Adipocyte (in vitro differentiated cells): Measurements from ENCODE around the gene KIAA0513.
A peak's percentile ranks its signal among the peaks of the same experiment; 100 is the strongest.

ENCODE experiments used
- DNase-seq: peaks from one replicate; pipeline ENCODE4 v3.0.0-alpha.2; 2015; ENCODE audit warnings: low read depth
- H3K27me3 ChIP-seq: replicated peaks from 2 replicates; pipeline ENCODE4 v1.7.0; 2013; ENCODE audit warnings: mild to moderate bottlenecking, low read length, moderate library complexity; ENCODE audit not compliant: control insufficient read depth, insufficient read depth
- H3K36me3 ChIP-seq: 2 replicates; pipeline ENCODE4 v1.7.0; 2013; ENCODE audit warnings: low read length, mild to moderate bottlenecking, moderate library complexity; ENCODE audit not compliant: control insufficient read depth, insufficient read depth, severe bottlenecking
- H3K4me1 ChIP-seq: 2 replicates; pipeline ENCODE4 v1.7.0; 2013; ENCODE audit warnings: mild to moderate bottlenecking, low read length, moderate library complexity; ENCODE audit not compliant: control insufficient read depth, insufficient read depth
- H3K4me3 ChIP-seq: 2 replicates; pipeline ENCODE4 v1.7.0; 2013; ENCODE audit warnings: mild to moderate bottlenecking, low read length, moderate library complexity
- H3K9ac ChIP-seq: 2 replicates; pipeline ENCODE4 v1.7.0; 2013; ENCODE audit warnings: mild to moderate bottlenecking, low read length, moderate library complexity
- H3K9me3 ChIP-seq: 2 replicates; pipeline ENCODE4 v1.7.0; 2013; ENCODE audit warnings: mild to moderate bottlenecking, low read length, moderate library complexity; ENCODE audit not compliant: control insufficient read depth

Gene KIAA0513

GRCh38 chr16:85027349-85027957, at the start of gene KIAA0513:
Gene KIAA0513, plus strand, starts transcription at chr16:85027795. Its CDS starts 39,277 bp downstream, at chr16:85067072.
- Histone ChIP-seq H3K4me1 (peaks cover 34% of the 10 kb centered on the region), H3K4me3 (peak within 1 kb of the TSS; percentile 97), H3K36me3 (peaks cover 8% of the 10 kb centered on the region), H3K27me3 (no peaks in the 10 kb centered on the region), H3K9ac (peak within 1 kb of the TSS; percentile 95), H3K9me3 (no peaks in the 10 kb centered on the region)
- peak; percentile 98 for DNase-seq

GRCh38 chr16:84979516-84979915, 48.1 kb upstream of the KIAA0513 start:
- Histone ChIP-seq H3K4me3 (no peak overlapping the region), H3K36me3 (peaks cover 71% of the 10 kb centered on the region), H3K27me3 (no peaks in the 10 kb centered on the region), H3K4me1 (peaks cover 27% of the 10 kb centered on the region), H3K9me3 (no peaks in the 10 kb centered on the region), H3K9ac (no peak overlapping the region)
- DNase-seq = peak; percentile 31

DNA sequence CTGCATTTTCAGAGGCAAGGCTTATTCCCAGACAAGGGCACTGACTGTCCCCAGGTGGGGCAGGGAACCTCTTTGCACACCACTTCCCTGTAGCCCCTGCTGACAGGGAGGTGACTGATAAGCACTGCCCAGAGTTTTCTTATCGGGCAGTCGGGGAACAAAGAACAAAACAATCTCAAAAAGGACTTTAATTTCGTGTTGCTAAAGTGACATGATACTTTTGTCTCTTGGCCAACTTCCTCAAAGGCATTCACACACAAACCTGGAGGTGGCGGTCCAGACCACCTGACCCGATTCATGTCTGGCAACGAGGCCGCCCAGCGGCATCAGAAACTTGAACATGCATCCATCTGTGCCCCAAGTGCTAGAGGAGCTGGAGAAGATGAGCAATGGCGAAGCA, 45.2 kb upstream of the KIAA0513 start:
- Histone ChIP-seq H3K27me3 (no peaks in the 10 kb centered on the region), H3K9ac (no peak overlapping the region), H3K9me3 (no peaks in the 10 kb centered on the region), H3K4me3 (no peak overlapping the region), H3K4me1 (peaks cover 38% of the 10 kb centered on the region), H3K36me3 (peaks cover 57% of the 10 kb centered on the region)
- DNase-seq = no peak

DNA sequence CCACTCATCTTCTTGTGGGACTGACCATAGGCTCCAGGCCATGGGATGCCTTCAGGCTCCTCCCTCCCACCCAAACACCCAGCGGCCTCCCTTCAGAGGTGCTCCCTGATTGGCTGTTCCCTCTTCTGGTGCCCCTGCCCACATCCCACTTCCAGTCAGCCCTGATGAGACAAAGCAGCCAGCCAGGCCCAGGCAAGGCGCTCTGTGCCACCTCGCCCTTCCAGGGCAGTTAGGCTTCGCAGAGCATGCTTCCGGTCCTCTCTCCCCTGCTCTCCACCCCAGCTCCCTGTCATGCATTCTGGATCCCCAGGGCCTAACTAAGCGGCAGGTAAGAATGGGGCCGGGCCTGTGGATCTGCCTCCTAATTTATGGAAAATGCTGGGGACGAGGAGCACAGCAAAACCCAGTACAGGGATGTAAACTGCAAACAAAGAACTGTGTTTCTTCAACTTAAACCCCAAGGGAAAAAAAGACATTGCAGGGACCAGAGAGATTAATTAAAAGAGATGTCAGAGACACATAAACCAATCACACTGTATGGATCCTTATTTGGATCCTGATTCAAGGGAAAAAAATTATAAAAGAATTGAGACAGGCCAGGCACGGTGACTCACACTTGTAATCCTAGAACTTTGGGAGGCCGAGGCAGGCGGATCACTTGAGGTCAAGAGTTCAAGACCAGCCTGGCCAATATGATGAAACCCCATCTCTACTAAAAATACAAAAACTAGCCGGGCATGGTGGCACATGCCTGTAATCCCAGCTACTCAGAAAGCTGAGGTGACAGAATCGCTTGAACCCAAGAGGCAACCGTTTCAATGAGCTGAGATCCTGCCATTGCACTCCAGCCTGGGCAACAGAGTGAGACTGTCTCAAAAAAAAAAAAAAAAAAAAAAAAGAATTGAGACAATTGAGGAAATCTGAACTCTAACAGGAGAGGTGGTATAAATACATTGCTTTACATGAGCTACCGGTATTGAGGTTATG, 42.2 kb upstream of the KIAA0513 start:
- H3K4me3 ChIP-seq = peak overlapping the region; percentile 15
- peaks cover 28% of the 10 kb centered on the region for H3K4me1 ChIP-seq
- peak; percentile 86 for DNase-seq
- no peaks in the 10 kb centered on the region for H3K27me3 ChIP-seq
- H3K9ac ChIP-seq = peak overlapping the region; percentile 76
- H3K36me3 ChIP-seq = peaks cover 65% of the 10 kb centered on the region
- no peaks in the 10 kb centered on the region for H3K9me3 ChIP-seq

DNA sequence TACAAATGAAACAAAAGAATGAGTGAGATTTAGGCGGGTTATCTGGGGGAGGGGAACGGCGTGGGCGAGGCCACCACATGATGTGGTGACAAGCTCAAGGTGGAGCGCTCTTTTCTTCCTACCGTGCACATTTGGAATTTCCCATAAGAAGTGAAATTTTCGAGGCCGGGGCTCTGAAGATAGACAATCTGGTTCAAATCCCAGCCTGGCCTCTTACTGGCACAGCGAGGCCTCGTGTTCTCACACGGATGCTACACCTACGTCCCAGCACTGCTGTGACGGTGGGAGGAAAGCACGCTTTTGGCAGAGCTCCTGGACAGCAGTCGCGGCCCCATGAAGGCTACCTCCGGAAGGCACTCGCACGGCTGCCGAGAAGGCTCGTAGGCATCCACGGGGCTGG, 41.5 kb upstream of the KIAA0513 start:
- peaks cover 65% of the 10 kb centered on the region for H3K36me3 ChIP-seq
- no peak for DNase-seq

DNA sequence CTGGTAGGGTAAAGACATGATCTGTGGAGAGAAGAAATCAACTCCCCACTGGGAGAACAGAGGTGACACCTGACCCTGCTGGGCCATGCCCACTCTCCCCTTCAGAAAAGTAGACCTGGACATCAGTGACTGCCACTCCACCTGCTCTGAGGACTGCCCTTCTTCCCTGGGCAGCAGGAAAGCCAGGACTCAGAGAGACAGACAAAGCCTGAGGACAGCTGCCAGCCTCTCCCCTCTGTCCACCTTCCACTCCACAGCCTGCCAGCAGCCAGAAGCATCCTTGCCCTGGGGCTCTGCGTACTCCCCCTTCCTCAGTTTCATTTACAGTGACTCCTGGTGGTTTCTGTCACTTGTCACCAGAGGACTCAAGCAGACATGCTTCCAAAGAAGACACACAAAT, 40.7 kb upstream of the KIAA0513 start:
- H3K4me3 ChIP-seq = no peak overlapping the region
- no peak overlapping the region for H3K9ac ChIP-seq
- H3K9me3 ChIP-seq = no peaks in the 10 kb centered on the region
- no peaks in the 10 kb centered on the region for H3K27me3 ChIP-seq
- peaks cover 28% of the 10 kb centered on the region for H3K4me1 ChIP-seq
- peaks cover 57% of the 10 kb centered on the region for H3K36me3 ChIP-seq
- no peak for DNase-seq

More for the DNA sequence above, 41.5 kb upstream of the KIAA0513 start:
- Histone ChIP-seq H3K9me3 (no peaks in the 10 kb centered on the region), H3K4me3 (no peak overlapping the region), H3K27me3 (no peaks in the 10 kb centered on the region), H3K9ac (peak overlapping the region; percentile 66), H3K4me1 (peaks cover 28% of the 10 kb centered on the region)

- Histone ChIP-seq H3K4me1 (peaks cover 36% of the 10 kb centered on the region), H3K9me3 (no peaks in the 10 kb centered on the region), H3K36me3 (peaks cover 50% of the 10 kb centered on the region), H3K27me3 (no peaks in the 10 kb centered on the region), H3K4me3 (no peak overlapping the region), H3K9ac (no peak overlapping the region)
- no peak for DNase-seq
Observed at GRCh38 chr16:84988328-84989080, 39.1 kb upstream of the KIAA0513 start.

GRCh38 chr16:84989749-84990620, 37.6 kb upstream of the KIAA0513 start:
- DNase-seq = no peak
- Histone ChIP-seq H3K27me3 (no peaks in the 10 kb centered on the region), H3K9ac (peak overlapping the region; percentile 3), H3K4me3 (no peak overlapping the region), H3K4me1 (peaks cover 42% of the 10 kb centered on the region), H3K36me3 (peaks cover 59% of the 10 kb centered on the region), H3K9me3 (no peaks in the 10 kb centered on the region)

- no peak for DNase-seq
- Histone ChIP-seq H3K27me3 (no peaks in the 10 kb centered on the region), H3K9me3 (no peaks in the 10 kb centered on the region), H3K9ac (no peak overlapping the region), H3K36me3 (peaks cover 63% of the 10 kb centered on the region), H3K4me1 (peaks cover 44% of the 10 kb centered on the region), H3K4me3 (no peak overlapping the region)
Observed at GRCh38 chr16:84990782-84991181, 36.8 kb upstream of the KIAA0513 start.

DNA sequence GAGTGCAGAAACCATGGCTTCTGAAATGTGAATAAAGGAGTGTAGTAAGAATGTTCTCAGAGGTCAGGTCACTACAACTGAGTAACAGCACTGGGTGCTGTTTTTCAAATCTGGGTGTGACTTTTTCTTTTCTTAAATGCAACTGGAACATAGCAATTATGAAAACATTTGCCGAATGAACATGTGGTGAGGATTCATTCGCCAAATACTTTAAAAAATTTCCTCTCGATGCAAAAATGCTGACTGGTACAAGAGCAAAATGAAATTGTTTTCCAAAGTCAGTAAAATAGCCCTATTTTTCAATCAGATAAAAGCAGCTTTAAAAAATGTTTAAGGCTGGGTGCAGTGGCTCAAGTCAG, 34.9 kb upstream of the KIAA0513 start:
- Histone ChIP-seq H3K36me3 (peaks cover 46% of the 10 kb centered on the region), H3K9ac (peak overlapping the region; percentile 85), H3K4me3 (peak overlapping the region; percentile 59), H3K9me3 (no peaks in the 10 kb centered on the region), H3K4me1 (peaks cover 37% of the 10 kb centered on the region), H3K27me3 (no peaks in the 10 kb centered on the region)
- peak; percentile 55 for DNase-seq
